A549 (cell line): ENCODE results near the gene TRABD2B. TPM values are rescaled to one million over a fixed set of nuclear protein-coding genes. Genes with fewer than 3 reads are reported as not detected.

Source experiments
- ATAC-seq, 2 experiments: fragments of 200-7000 bp in 1 of 2; fragments of >200 bp in 1 of 2; cut with Nextera tagmentation in 1 of 2; cut with Tn5 transposase in 1 of 2; 3 replicates each; pipeline versions ENCODE4 v1.8.0 to v1.9.1; 2018 to 2020; ENCODE audit warnings: mild to moderate bottlenecking in 1 of 2, moderate library complexity in 1 of 2
- CTCF ChIA-PET: fragments of 300-600 bp; sonication (Branson Sonifier 250); formaldehyde crosslinking; extraction: SDS; loops from one replicate; lab custom pipeline; 2021; ENCODE audit warnings: antibody characterized with exemption, inconsistent platforms; lab: Yijun Ruan, JAX
- POLR2A ChIA-PET: fragments of 350-600 bp; formaldehyde crosslinking; extraction: SDS; loops from one replicate; lab custom pipeline; 2021; ENCODE audit warnings: antibody characterized with exemption, inconsistent platforms; lab: Yijun Ruan, JAX
- DNase-seq, 2 experiments: peaks; one replicate each; pipeline versions ENCODE4 v3.0.0 to v3.0.0-alpha.2; 2011 to 2016; ENCODE audit warnings: low read depth in 1 of 2, low spot score in 1 of 2
- FAIRE-seq: peaks from 2 replicates; lab custom pipeline; 2011; peaks lifted over from hg19 to GRCh38; lab: Jason Lieb, UNC
- H3K27ac ChIP-seq, 2 experiments: fragments of >200 bp; sonication (Bioruptor Twin); formaldehyde crosslinking; 3 replicates each; pipeline ENCODE4 v1.5.1; 2016 to 2017
- H3K4me1 ChIP-seq: fragments of >200 bp; sonication (Bioruptor Twin); formaldehyde crosslinking; 3 replicates; pipeline ENCODE4 v1.6.1; 2016
- H3K4me2 ChIP-seq: fragments of >200 bp; sonication (Bioruptor Twin); formaldehyde crosslinking; 3 replicates; pipeline ENCODE4 v1.6.1; 2016
- H3K4me3 ChIP-seq: fragments of >200 bp; sonication (Bioruptor Twin); formaldehyde crosslinking; 3 replicates; pipeline ENCODE4 v1.5.1; 2016
- H3K9me3 ChIP-seq: fragments of >200 bp; sonication (Bioruptor Twin); formaldehyde crosslinking; 3 replicates; pipeline ENCODE4 v1.6.1; 2016
- CBX2 ChIP-seq: fragments of 200-600 bp; sonication (generic); IDR thresholded peaks from 2 replicates; pipeline ENCODE4 v1.6.1; 2016; ENCODE audit warnings: low read depth, mild to moderate bottlenecking, borderline replicate concordance
- E2F6 ChIP-seq: IDR thresholded peaks from 2 replicates; pipeline ENCODE4 v1.6.1; 2012; ENCODE audit warnings: low read depth, borderline replicate concordance
- EHMT2 ChIP-seq: fragments of 200-600 bp; sonication (generic); IDR thresholded peaks from 2 replicates; pipeline ENCODE4 v1.6.1; 2016; ENCODE audit warnings: antibody characterized with exemption, low read depth, mild to moderate bottlenecking, moderate library complexity
- FOSB ChIP-seq: fragments of 250-450 bp; sonication (Bioruptor Pico); IDR thresholded peaks from 2 replicates; pipeline ENCODE4 v1.5.0; 2020; ENCODE audit warnings: mild to moderate bottlenecking, moderate library complexity
- FOXS1 ChIP-seq: fragments of 250-450 bp; sonication (Bioruptor Pico); IDR thresholded peaks from 2 replicates; pipeline ENCODE4 v1.5.0; 2020; ENCODE audit warnings: mild to moderate bottlenecking, moderate library complexity
- MYC ChIP-seq: IDR thresholded peaks from 2 replicates; pipeline ENCODE4 v1.6.1; 2012; ENCODE audit warnings: mild to moderate bottlenecking, inconsistent platforms, low read length, improper control_type of control experiment, borderline replicate concordance
- RFX5 ChIP-seq: fragments of 450-650 bp; IDR thresholded peaks from 2 replicates; pipeline ENCODE4 v1.7.1; 2014; ENCODE audit warnings: antibody characterized with exemption, mild to moderate bottlenecking, moderate library complexity
- SMC3 ChIP-seq: fragments of >200 bp; sonication (Bioruptor Twin); formaldehyde crosslinking; IDR thresholded peaks from 3 replicates; pipeline ENCODE4 v1.6.1; 2018; ENCODE audit warnings: inconsistent platforms
- ZC3H11A ChIP-seq: fragments of 450-650 bp; IDR thresholded peaks from 2 replicates; pipeline ENCODE4 v1.6.1; 2014; ENCODE audit warnings: antibody characterized with exemption, mild to moderate bottlenecking
- ZFP36 ChIP-seq: fragments of 450-650 bp; IDR thresholded peaks from 2 replicates; pipeline ENCODE4 v1.6.1; 2014; ENCODE audit warnings: borderline replicate concordance; ENCODE audit not compliant: partially characterized antibody
- WGBS: methylation state at CpG from one replicate; pipeline ENCODE4 v1.1.6; 2017; ENCODE audit errors: missing lambda C conversion rate; 5-methylcytosine and 5-hydroxymethylcytosine counted together
- polyA plus RNA-seq, 4 experiments: library from polyadenylated mRNA; depleted of rRNA in 3 of 4; stranded (reverse); fragments of >200 nt; fragmentation: RNase III in 1 of 4; extraction: RNeasy Plus Mini Kit Qiagen cat#74134 plus additional on column Dnase treatment in 1 of 4; gene quantifications; 2 replicates in 3 of 4; 3 replicates in 1 of 4; pipeline ENCODE4 v1.2.3, GENCODE V29; 2011 to 2017
- TF ChIP-seq, protein P1 (sequence below): fragments of 150-350 bp; IDR thresholded peaks from 2 replicates; pipeline ENCODE4 v1.6.1; 2014; ENCODE audit warnings: low read depth, mild to moderate bottlenecking, low read length
- TF ChIP-seq, protein P2 (sequence below): fragments of >200 bp; sonication (Bioruptor Twin); formaldehyde crosslinking; IDR thresholded peaks from 3 replicates; pipeline ENCODE4 v1.5.1; 2016
- TF ChIP-seq, protein P3 (sequence below): IDR thresholded peaks from 2 replicates; pipeline ENCODE4 v1.6.1; 2012
- TF ChIP-seq, protein P4 (sequence below): fragments of 250-450 bp; sonication (Bioruptor Pico); IDR thresholded peaks from 2 replicates; pipeline ENCODE4 v1.5.0; 2021; ENCODE audit warnings: mild to moderate bottlenecking, moderate library complexity, borderline replicate concordance
- TF ChIP-seq, protein P5 (sequence below): fragments of >200 bp; sonication (Bioruptor Twin); formaldehyde crosslinking; IDR thresholded peaks from 3 replicates; pipeline ENCODE4 v1.6.1; 2016
- TF ChIP-seq, protein P6 (sequence below): fragments of 450-650 bp; IDR thresholded peaks from 2 replicates; pipeline ENCODE4 v1.6.1; 2014; ENCODE audit warnings: antibody characterized with exemption

Gene TRABD2B
- polyA plus RNA-seq, 2 of the 4 experiments (the other 2 are of a cell fraction) = 0.04 to 0.21 TPM

GRCh38 chr1:47937586-47938254 lies 59.5 kb downstream of the TRABD2B start (continued):
- TF ChIP-seq E2F6 = no peak
- TF ChIP-seq, all 56 proteins: peak for 0

DNA sequence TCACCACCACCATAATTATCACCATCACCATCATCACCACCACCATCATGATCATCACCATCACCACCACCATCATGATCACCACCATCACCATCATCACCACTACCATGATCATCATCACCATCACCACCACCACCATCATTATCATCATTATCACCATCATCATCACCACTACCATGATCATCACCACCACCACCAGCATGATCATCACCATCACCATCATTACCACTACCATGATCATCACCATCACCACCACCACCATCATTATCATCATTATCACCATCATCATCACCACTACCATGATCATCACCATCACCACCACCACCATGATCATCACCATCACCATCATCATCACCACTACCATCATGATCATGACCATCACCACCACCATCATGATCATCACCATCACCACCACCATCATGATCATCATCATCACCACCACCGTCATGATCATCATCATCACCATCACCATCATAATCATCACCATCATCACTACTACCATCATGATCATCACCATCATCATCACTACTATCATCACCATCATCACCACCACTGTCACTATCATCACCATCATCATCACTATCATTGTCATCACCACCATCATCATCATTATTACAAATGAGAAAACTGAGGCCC lies 60.2 kb downstream of the TRABD2B start:
- ChIA-PET CTCF (no interaction called here), POLR2A (no interaction called here)
- TF ChIP-seq CBX2 (no peak), SMC3 (no peak), FOSB (CRISPR knock-in tag) (no peak), ZFP36 (no peak), EHMT2 (no peak), RFX5 (no peak), MYC (no peak), FOXS1 (CRISPR knock-in tag) (no peak), ZC3H11A (no peak)
- TF ChIP-seq, protein P1, sequence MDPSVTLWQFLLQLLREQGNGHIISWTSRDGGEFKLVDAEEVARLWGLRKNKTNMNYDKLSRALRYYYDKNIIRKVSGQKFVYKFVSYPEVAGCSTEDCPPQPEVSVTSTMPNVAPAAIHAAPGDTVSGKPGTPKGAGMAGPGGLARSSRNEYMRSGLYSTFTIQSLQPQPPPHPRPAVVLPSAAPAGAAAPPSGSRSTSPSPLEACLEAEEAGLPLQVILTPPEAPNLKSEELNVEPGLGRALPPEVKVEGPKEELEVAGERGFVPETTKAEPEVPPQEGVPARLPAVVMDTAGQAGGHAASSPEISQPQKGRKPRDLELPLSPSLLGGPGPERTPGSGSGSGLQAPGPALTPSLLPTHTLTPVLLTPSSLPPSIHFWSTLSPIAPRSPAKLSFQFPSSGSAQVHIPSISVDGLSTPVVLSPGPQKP = no peak
- TF ChIP-seq, protein P2, sequence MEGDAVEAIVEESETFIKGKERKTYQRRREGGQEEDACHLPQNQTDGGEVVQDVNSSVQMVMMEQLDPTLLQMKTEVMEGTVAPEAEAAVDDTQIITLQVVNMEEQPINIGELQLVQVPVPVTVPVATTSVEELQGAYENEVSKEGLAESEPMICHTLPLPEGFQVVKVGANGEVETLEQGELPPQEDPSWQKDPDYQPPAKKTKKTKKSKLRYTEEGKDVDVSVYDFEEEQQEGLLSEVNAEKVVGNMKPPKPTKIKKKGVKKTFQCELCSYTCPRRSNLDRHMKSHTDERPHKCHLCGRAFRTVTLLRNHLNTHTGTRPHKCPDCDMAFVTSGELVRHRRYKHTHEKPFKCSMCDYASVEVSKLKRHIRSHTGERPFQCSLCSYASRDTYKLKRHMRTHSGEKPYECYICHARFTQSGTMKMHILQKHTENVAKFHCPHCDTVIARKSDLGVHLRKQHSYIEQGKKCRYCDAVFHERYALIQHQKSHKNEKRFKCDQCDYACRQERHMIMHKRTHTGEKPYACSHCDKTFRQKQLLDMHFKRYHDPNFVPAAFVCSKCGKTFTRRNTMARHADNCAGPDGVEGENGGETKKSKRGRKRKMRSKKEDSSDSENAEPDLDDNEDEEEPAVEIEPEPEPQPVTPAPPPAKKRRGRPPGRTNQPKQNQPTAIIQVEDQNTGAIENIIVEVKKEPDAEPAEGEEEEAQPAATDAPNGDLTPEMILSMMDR = no peak
- TF ChIP-seq, protein P3, sequence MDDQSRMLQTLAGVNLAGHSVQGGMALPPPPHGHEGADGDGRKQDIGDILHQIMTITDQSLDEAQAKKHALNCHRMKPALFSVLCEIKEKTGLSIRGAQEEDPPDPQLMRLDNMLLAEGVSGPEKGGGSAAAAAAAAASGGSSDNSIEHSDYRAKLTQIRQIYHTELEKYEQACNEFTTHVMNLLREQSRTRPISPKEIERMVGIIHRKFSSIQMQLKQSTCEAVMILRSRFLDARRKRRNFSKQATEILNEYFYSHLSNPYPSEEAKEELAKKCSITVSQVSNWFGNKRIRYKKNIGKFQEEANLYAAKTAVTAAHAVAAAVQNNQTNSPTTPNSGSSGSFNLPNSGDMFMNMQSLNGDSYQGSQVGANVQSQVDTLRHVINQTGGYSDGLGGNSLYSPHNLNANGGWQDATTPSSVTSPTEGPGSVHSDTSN = no peak
- TF ChIP-seq, protein P4, sequence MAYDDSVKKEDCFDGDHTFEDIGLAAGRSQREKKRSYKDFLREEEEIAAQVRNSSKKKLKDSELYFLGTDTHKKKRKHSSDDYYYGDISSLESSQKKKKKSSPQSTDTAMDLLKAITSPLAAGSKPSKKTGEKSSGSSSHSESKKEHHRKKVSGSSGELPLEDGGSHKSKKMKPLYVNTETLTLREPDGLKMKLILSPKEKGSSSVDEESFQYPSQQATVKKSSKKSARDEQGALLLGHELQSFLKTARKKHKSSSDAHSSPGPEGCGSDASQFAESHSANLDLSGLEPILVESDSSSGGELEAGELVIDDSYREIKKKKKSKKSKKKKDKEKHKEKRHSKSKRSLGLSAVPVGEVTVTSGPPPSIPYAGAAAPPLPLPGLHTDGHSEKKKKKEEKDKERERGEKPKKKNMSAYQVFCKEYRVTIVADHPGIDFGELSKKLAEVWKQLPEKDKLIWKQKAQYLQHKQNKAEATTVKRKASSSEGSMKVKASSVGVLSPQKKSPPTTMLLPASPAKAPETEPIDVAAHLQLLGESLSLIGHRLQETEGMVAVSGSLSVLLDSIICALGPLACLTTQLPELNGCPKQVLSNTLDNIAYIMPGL (CRISPR knock-in tag) = no peak
- TF ChIP-seq, protein P5, sequence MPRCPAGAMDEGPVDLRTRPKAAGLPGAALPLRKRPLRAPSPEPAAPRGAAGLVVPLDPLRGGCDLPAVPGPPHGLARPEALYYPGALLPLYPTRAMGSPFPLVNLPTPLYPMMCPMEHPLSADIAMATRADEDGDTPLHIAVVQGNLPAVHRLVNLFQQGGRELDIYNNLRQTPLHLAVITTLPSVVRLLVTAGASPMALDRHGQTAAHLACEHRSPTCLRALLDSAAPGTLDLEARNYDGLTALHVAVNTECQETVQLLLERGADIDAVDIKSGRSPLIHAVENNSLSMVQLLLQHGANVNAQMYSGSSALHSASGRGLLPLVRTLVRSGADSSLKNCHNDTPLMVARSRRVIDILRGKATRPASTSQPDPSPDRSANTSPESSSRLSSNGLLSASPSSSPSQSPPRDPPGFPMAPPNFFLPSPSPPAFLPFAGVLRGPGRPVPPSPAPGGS = no peak
- TF ChIP-seq, protein P6, sequence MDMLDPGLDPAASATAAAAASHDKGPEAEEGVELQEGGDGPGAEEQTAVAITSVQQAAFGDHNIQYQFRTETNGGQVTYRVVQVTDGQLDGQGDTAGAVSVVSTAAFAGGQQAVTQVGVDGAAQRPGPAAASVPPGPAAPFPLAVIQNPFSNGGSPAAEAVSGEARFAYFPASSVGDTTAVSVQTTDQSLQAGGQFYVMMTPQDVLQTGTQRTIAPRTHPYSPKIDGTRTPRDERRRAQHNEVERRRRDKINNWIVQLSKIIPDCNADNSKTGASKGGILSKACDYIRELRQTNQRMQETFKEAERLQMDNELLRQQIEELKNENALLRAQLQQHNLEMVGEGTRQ = no peak
- FAIRE-seq = no peak
- ATAC-seq = no peak
- Histone ChIP-seq H3K4me2 (no peak overlapping the region), H3K4me1 (peaks cover 16% of the 10 kb centered on the region), H3K27ac (no peak overlapping the region), H3K4me3 (no peak overlapping the region), H3K9me3 (no peaks in the 10 kb centered on the region)
- WGBS = 76% methylated on average over 1 of the region's 1 CpG
- no peak for DNase-seq
